HG02884 (cell line): ENCODE measurements around the gene DNAH10.
"Not testable (repeated sequence)": the region's sequence is repeated elsewhere in the genome, so short reads cannot be mapped to it uniquely, and the experiment has no call there.

Experiments used
- ATAC-seq: cut with Tn5 transposase; IDR thresholded peaks from one replicate; pipeline ENCODE4 v1.9.1; 2021; ENCODE audit warnings: mild to moderate bottlenecking, moderate library complexity; ENCODE audit not compliant: unreplicated experiment

The DNAH10 gene

GRCh38 chr12:123945287-123946151 lies 183.4 kb downstream of the DNAH10 start:
- ATAC-seq: no peak

GRCh38 chr12:123946152-123946515 lies 184.0 kb downstream of the DNAH10 start:
- no peak for ATAC-seq

- ATAC-seq: not testable (repeated sequence)
These were observed 184.7 kb downstream of the DNAH10 start for GRCh38 chr12:123946516-123947505.

DNA sequence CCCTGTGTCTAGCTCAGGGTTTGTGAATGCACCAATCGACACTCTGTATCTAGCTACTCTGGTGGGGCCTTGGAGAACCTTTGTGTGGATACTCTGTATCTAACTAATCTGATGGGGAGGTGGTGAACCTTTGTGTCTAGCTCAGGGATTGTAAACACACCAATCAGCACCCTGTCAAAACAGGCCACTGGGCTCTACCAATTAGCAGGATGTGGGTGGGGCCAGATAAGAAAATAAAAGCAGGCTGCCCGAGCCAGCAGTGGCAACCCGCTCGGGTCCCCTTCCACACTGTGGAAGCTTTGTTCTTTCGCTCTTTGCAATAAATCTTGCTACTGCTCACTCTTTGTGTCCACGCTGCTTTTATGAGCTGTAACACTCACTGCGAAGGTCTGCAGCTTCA lies 185.4 kb downstream of the DNAH10 start:
- not testable (repeated sequence) for ATAC-seq

GRCh38 chr12:123948401-123948795 lies 186.3 kb downstream of the DNAH10 start:
- no peak for ATAC-seq

GRCh38 chr12:123948796-123949769 lies 187.0 kb downstream of the DNAH10 start:
- no peak for ATAC-seq

GRCh38 chr12:123949770-123950165 lies 187.7 kb downstream of the DNAH10 start:
- ATAC-seq: no peak

DNA sequence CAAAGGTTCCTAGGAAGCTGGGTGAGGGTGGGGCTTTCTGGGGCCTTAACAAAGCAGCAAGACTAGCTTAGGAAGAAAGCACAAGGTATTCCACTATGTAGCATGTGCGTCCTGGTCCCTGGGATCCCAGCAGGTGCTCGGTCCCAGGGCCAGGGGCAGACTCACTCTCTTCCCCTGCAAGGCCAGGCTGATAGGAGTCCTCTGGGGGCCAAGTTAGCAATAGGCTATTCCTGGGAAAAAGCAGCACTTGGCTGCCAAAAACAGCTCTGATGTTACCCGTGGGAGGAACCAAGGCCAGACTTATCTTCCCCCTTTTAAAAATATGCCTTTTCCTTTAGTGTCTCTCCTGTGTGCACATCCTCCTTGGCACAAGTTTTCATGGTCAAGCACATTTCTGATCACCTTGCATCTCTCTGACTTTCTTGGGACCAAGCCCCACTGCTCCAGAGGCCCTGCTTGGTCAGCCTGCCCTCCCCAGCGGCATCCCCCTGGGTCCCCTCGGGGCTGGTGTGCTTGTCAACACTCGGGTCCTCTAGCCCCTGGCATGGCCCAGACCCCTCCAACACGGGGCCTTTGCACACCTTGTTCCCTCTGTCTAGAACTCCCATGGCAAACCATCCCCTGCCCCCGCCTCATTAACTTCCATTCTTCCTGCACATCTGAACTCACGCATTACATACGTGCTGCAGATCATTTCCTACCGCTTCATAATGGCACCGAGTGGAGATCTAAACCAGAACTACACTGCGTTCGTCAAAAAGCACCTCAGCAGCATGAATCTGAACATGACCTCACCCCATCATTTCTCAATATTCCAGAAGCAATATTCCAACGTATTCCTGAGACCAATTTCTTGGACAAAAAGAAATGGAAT lies 188.6 kb downstream of the DNAH10 start:
- ATAC-seq: no peak

GRCh38 chr12:123951467-123951866 lies 189.4 kb downstream of the DNAH10 start:
- no peak for ATAC-seq

DNA sequence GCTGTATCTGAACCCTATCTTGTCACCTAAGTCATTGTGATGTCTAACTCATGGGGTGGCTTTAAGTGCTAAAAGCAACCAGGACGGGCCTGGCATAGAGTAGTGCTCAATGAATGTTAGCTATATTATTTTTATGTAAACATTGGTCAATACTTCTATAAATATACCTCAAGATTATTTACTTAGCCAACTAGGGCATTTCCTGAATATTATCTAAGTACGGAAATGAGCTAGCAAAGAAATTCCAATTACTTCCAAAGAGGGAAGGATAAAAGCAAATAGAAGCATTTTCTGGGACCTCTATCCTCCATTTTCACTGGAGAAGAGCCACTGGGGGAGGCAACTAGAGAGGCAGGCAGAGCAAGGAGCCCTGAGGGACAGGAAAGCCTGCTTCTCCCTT lies 189.9 kb downstream of the DNAH10 start:
- ATAC-seq: no peak

GRCh38 chr12:123954647-123955350 lies 192.7 kb downstream of the DNAH10 start:
- ATAC-seq: no peak

GRCh38 chr12:123956249-123956648 lies 194.1 kb downstream of the DNAH10 start:
- ATAC-seq: no peak

DNA sequence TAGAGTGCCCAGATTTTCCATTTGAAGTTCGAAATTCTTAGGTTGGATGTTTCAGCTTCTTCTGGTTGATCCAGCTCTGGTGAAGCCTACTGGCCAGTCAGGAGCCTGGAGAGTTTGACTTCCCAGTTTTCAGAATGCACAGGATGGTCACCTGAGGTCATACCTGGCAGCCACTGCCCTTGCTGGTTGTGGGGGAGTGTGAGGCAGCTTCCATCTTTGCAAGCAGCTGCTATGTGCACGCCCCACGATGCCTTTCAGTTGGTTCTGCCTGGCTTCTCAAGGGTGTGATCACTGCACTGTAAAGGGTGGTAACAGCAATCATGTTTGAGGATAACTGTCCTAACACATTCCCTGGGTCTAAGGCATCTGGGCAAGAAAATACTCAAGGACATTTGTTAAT lies 195.1 kb downstream of the DNAH10 start:
- ATAC-seq: no peak

GRCh38 chr12:123958462-123958861 lies 196.4 kb downstream of the DNAH10 start:
- no peak for ATAC-seq

DNA sequence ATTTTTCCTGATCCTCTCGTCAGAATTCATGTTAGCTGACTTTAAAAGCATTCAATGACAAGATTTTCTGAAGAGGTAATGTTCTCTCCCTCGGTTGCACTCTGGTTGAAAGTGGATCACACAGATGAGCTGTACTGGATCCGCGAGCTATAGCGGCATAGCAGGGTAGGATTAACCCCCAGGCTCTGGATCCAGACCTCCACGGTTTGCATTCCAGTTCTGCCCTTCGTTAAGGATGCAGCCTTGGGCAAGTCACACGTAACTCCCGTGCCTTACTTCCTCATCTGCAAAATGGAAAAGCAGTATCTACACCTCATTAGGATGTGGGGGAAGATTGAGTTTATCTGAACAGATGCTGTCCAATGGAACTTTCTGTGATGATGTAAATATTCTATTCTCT lies 196.8 kb downstream of the DNAH10 start:
- no peak for ATAC-seq

DNA sequence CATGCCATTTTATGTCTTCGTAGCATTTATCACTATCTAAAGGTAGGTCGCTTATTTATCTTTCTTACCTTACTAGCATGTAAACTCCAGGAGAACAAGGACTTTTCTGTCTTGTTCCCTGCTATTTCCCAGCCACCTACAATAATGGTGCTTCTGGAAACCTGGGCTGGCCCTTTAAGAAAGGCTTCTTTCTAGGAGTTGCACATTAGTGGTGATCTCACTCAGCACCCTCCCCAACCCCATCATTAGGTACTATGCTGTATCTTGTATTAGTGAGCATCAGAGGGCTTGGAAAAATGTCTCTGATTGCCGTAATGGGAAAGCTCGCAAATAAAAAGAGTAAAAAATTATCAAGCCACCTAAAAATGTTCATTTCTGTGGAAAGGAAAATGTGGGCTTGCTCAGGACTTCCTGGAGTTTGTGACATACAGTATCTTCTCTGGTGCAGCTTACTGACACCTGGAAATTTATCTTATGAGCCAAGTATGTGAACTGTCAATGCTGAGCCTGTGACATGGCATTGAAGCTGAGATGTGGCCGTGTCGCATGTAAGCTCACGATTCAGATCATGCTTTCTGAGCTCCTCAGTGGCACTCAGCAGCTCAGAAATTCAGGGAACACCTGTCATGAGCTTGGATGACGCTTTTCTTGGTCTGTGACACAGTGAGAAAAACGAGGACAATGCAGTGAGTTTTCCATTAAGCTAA lies 198.1 kb downstream of the DNAH10 start:
- ATAC-seq: no peak

- ATAC-seq: no peak
These were observed 198.8 kb downstream of the DNAH10 start for GRCh38 chr12:123960856-123961255.

DNA sequence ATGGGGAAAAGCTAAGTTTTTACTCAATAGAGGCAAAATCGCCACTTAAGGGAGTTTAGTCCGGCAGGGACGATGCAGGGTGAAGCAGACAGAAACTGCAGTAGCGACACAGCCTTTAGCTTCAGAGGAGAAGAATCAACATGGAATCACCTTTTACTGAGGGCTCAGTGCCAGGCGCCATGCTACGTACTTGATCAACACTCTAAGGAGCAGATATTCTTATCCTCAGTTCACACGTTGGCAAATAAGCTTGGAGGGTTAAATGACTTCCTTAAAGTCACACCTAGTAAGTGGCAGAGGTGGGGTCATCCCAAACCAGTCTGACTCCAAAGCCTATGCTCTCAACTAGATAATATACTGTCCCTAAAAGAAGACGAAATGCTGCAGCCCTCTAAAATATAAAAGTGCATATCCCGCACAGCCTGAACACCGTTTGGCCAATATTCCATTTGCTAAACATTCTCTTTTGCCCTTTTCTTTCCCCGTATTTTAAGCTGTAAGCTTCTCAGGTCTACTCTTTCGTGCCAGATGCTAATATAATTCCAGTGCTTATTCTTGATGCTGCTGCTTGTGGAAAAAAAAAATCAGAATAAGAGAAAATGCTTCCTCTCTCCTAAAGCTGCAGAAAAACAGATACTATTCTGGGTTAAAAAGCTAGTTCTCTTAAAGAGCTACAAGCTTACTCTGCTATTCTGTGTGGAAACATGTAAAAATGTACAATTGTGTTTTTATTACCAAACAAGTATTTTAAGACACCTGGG lies 199.7 kb downstream of the DNAH10 start:
- no peak for ATAC-seq
